H1 (cell line): Measurements from ENCODE around the gene PRKRIP1. TPM values are rescaled to one million over a fixed set of nuclear protein-coding genes. Genes with fewer than 3 reads are reported as not detected.

Source experiments
- BRCA1 ChIP-seq: IDR thresholded peaks from 2 replicates; pipeline ENCODE4 v1.6.1; 2012; ENCODE audit warnings: low read depth, low read length, improper control_type of control experiment
- CTBP2 ChIP-seq: IDR thresholded peaks from 2 replicates; pipeline ENCODE4 v1.7.0; 2011; ENCODE audit warnings: borderline replicate concordance, mild to moderate bottlenecking, moderate library complexity, mixed read lengths, low read length; ENCODE audit not compliant: insufficient read depth, insufficient read length
- FOSL1 ChIP-seq: IDR thresholded peaks from 2 replicates; pipeline ENCODE4 v1.6.1; 2011; ENCODE audit warnings: mild to moderate bottlenecking, low read depth, low read length, moderate library complexity; ENCODE audit not compliant: insufficient read depth
- RBBP5 ChIP-seq: IDR thresholded peaks from 2 replicates; pipeline ENCODE4 v1.7.1; 2012; ENCODE audit warnings: low read depth, mild to moderate bottlenecking, inconsistent platforms, low read length, moderate library complexity, borderline replicate concordance
- YY1 ChIP-seq: IDR thresholded peaks from 2 replicates; pipeline ENCODE4 v1.6.1; 2011; ENCODE audit warnings: low read depth, mild to moderate bottlenecking, low read length
- polyA plus RNA-seq, 7 experiments: library from polyadenylated mRNA; depleted of rRNA in 3 of 7; stranded (reverse) in 5 of 7; unstranded in 2 of 7; fragments of >200 nt in 5 of 7; fragments of 200-250 nt in 2 of 7; gene quantifications; 1 replicate in 5 of 7; 2 replicates in 1 of 7; 4 replicates in 1 of 7; pipeline versions ENCODE4 v1.2.1 to v1.2.3, GENCODE V29; 2011 to 2013; ENCODE audit warnings: missing spikeins in 2 of 7, mixed read lengths in 2 of 7
- total RNA-seq: library from RNA; stranded (reverse); fragmentation: NEBNext Ultra II Directional; extraction: Animal tissue kit (Norgen Biotek cat#: 25700); gene quantifications from 2 replicates; pipeline ENCODE4 v1.2.1, GENCODE V29; 2021

Gene PRKRIP1
- total and polyA plus RNA-seq, 2 of the 8 experiments (the other 6 are each of a cell fraction or from before 2014, with no cell fraction given): 11.1 to 22.0 TPM

DNA sequence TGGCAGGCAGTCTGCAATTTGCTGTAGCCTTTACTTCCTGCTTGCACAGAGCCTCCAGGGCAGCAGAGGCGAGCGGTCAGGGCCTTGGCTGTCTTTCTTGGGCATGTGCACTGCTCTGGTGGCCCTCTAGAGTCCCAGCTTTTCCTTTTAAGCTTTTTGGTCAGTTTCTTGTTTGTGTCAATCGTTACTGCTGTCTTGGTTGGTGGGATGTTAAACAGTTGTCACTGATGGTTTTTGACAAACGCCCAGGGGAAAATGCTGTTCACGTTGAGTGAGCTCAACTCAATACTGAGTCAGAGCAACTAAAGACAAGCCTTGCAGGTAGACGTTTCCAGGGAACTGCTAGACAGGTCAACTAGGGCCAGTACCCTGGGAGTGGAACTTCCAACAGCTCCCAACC is 14.0 kb downstream of the PRKRIP1 start (continued):
- TF ChIP-seq CTBP2 (no peak), RBBP5 (no peak), YY1 (no peak), BRCA1 (no peak), FOSL1 (no peak)
- TF ChIP-seq, all 59 proteins: peak for 0
